HG03095 (cell line): ENCODE data around the gene CXCR2.
"Not testable (repeated sequence)": the region's sequence is repeated elsewhere in the genome, so short reads cannot be mapped to it uniquely, and the experiment has no call there.

Source experiments
- ATAC-seq: cut with Tn5 transposase; IDR thresholded peaks from one replicate; pipeline ENCODE4 v1.9.1; 2021; ENCODE audit warnings: moderate library complexity; ENCODE audit not compliant: unreplicated experiment

Gene CXCR2

DNA sequence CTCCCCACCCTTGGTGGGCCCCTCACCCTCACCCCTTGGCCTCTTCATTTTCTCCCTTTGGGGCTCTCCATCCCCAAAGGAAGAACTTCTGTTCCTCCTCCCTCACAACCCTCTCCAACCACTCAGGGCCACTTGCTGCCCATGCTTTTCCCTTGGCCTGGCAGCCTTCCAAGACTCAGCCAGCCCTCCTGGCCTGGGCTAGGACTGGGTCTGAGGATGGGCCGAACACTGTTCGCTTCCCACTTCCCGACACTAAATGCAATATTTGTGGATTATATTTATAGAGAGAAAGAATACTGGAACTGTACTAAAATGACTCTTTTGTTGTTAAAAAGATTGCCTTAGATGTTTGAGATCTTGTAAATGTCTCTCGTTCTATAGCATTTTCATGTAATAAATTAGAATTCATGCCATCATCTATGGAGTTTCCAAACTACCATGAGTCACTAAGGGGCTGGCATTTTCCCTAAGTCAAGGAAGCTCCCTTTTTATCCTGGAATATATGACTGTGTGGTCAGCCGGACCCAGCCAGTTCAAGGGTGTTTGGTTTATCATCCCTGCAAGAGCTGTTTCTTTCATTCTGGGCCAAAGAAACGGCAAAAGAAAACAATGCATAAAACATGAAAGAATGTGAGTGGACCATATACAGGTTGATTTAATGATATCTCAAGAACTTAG, 3.8 kb downstream of the CXCR2 start:
- no peak for ATAC-seq

DNA sequence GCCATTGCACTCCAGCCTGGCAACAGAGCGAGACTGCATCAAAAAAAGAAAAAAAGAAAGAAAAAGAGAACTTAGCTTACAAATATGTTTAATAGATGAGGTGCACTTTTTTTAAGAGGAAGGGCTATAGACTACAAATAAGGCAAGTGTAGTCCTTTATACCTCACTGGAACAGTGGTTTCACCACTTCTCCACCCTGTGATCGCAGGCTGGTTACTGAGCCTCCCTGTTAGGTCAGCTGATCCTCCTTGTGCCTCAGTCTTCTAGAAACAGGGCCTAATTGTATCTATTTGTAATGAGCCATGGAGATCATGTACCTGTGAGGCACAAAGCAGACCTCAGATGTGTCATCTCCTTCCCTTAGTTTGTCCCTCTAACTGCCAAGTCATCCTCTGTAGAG, 4.5 kb downstream of the CXCR2 start:
- ATAC-seq, result no peak

DNA sequence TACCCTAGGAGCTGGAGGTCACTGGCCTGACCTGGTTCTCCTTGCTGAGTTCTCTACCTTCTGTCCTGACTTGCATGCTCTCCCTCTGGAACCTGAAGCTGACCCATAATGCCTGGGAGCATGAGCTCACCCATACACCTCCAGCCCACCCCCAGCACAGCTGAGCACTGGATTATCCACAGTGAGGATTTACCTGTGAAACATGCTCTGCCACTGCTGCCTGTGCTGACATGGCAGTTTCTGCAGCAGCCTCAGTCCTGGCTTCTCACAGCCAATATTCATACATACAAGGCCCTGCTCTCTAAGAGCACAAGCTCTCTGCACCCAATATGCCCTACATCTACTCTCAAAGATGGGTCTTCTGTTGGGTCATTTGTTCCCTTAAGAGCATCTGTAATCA, 5.0 kb downstream of the CXCR2 start:
- ATAC-seq, result no peak

DNA sequence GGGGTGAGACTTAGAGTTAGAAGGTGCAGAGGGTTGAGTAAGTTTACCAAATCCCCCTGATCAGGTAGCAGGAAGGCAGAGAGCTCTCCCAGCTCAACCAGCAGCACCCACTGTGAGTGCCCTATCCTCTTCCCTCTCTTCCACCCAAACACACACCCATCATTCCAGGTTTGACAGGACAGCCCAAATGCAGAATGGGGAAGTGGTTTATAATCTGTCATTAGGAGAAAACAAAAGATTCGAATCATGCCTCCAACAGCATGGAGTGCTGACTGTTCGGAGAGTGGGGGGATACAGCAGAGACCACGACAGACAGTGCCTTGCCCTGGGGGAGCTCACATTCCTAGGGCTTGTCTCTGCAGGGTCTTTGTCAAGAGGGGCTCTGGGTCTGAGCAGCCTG, 11.7 kb downstream of the CXCR2 start:
- no peak for ATAC-seq

DNA sequence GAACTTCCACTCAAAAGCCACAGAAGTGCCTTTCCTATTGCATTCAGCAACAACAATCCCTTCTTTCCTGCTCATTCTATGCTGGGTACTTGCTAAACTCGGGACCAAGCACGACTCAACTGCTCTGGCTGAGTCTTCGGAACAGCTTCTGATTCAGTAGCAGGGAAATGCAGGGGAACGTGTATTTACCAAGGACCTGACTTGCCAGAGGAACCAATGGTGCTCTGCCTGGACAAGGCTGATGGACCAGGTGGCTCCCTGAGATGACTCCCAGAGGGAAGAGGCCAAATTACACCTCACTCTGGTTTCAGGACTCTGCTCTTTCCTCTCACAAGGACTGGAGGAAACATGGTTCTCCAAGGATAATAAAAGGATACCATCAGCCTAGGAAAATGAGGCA, 12.2 kb downstream of the CXCR2 start:
- no peak for ATAC-seq

DNA sequence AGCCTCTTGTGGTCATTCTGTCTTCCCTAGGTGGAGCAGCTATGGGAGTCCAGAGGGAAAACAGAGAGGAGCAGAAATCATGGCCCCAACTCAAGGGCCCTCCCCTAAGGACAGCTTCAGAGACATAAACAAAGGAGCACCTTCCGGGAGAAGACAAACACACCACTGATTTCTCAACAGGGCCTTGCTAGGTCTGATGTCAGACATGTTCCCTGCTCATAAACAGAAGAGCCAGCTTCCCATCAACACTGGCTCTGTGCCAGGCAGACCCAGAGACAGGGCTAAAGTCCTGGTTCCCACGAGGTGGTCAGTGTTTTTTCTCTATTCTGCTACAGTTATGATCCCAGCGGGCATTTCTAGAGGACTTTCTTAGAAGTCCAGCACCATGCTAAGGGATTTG, 19.3 kb downstream of the CXCR2 start:
- no peak for ATAC-seq

DNA sequence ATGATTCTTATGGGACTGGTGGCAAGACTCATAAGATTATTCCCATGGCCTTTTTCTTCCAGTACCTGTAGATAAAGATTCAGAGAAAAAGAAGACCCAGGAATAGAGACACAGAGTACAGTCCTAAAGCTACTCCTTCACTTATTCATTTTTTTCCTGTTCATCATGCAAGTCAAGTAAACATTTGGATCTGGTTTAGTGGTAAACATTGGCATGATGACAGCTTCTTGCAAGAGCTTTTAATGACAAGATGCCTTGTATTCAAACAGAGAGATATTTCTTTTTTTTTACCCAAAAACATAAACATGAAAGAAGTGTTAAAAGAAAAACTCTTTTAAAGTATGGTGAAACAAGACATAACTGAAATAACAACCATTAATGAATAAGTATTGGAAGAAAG, 20.2 kb downstream of the CXCR2 start:
- ATAC-seq, result no peak

DNA sequence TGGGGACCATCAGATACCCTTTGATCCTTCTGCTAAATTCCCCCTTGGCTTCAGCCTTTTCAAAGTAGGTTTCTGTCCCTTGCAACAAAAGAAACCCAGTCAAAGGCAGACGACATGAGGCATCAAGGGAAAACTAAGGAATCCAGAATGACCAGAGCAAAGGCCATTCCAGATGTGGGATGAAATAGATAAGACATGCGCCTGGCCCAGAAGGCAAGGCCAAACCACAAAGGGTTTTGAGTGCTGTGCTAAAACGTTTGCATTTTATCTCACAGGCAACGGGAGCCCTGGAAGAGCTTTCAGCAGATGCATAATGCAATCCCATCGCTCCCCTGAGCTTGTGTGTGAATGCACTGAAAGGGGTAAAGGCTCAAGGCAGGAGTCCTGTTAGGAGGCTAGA, 23.3 kb downstream of the CXCR2 start:
- ATAC-seq, result no peak

DNA sequence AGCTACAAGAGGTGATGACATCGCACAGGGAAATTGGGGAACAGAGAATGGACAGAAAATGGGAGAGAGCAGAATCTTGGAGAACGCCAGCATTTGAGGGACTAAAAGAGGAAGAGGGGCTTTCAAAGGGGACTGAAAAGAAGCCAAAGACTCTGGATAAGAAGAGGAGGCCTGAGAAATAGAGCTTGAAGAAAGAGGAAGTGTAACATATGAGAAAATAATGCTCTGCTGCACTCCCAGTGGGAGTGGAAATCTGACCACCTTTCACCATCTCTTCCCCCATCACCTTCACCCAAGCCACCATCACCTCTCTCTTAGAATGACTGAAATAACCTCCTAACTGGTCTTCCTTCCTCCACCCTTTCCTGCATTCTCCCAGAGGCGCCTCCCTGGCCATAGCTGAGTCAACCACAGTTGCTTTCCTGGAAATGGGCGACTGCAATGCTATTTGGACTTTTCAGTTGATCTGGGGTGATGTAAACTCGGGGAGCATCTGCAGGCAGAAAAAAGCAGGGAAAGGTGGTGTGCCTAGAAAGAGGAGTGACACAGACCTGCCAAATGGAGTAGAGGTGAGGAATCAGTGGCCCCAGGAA, 24.1 kb downstream of the CXCR2 start:
- ATAC-seq, result no peak

DNA sequence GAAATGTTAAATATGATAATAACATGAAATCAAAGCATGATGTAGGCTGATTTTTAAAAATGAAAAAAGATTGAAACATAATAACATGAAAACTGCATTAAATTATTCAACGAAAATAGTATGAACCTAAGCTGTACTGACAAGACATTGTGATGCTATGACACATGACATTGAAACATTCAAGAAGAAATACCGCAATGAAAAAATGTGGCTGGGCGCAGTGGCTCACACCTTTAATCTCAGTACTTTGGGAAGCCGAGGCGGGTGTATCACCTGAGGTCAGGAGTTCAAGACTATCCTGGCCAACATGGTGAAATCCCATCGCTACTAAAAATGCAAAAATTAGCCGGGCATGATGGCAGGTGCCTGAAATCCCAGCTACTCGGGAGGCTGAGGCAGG, 26.3 kb downstream of the CXCR2 start:
- ATAC-seq, result no peak

DNA sequence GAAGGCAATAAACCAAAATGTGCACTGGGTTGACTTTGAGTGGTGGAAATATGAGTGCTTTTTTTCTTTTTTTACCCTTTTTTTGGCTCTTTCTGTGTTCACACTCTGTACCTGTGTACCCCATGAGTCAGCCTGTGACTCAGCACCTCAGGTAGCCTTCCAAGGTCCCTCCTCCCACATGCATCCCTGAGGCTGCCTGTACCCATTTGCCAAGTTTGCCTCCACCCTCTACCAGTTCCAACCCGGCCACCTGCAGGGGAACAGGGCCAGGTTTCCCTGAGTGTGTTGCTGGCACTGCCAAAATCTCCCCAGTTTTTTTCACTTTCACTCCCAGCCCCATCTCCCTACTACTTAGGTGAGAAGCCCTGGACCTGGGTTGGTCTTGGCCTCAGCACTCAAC, 26.9 kb downstream of the CXCR2 start:
- ATAC-seq, result no peak

DNA sequence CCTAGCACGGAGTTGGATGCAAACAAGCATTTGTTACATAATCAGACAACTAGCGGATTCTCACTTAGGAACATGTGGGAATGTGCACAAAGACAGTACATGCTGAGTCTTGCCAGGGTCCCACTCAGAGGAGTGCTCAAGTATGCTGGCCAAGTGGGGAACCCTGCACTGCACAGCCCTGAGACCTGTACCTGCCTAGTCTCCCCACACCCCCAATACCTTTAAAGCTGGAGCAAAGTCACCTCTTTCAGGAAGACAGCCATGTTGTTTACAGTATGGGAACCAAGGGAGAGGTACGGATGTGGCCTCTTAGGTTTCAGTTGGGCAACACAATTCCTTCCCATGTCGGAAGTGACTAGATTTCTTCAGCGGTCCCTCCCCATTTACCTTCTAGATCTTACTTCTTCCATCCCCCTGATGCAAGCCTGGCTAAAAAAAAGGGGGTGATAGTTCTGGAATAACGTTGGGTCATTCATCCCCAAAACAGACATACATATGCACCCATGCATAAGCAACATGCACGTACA, 30.2 kb downstream of the CXCR2 start:
- no peak for ATAC-seq

DNA sequence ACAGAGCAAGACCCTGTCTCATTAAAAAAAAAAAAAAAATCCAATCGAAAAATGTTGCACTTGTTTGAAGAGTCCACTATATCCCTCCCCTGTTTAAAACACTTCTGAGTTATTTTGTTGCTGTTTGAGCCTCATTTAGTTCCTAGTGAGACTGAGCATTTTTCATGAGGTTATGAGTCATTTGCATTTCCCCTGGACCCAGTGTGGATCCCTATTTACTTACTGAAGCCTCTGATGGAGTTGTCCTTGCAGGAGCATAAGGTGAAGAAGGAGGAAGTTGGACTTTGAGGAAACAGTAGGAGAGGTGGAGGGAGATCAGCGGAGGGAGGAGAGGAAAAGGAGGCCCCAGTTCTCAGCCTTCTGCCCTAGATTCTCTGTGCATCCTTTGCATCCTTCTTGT, 35.8 kb downstream of the CXCR2 start:
- no peak for ATAC-seq

DNA sequence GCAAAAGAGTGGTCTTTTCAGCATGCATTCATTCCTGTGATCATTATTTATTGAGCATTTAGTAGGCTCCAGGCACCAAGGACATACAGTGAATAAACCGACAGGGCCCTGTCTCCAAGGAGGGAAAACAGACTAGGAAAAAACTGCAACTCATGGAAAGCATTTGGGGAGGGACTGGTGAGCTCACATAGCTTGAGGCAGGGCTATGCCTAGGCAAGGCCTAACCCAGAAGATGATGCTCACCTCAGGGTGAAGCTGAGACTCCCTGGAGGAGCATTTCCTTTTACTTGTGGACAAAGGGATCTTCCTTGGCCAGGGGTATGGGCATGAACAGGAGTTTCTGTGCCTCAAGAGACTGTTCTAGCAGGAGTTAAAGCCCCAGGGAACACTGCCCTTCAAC, 37.0 kb downstream of the CXCR2 start:
- ATAC-seq, result no peak

DNA sequence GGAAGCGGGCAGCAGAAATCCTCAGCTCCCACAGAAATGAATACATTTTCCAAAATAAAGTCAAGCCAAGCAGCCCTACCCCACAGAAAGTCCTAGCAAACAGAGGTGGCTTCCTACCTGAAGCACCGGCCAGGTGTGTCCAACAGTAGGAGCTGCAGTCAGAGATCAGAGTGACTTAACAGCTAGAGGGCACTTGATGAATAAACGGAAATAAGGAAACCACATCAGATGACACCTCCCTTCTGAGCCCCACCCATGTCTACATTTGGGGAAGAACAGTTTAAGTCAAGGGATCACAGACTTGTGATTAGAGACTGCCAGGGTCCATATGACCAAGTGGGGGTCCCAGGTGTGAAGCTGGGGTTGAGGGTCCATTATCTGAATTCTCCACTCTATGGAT, 41.0 kb downstream of the CXCR2 start, which contains the start of gene CXCR1:
CXCR1 (minus strand) TSS at position 172 of the 400 bp plus-strand sequence. CDS start 1,751 bp downstream, outside the sequence.
- no peak for ATAC-seq

DNA sequence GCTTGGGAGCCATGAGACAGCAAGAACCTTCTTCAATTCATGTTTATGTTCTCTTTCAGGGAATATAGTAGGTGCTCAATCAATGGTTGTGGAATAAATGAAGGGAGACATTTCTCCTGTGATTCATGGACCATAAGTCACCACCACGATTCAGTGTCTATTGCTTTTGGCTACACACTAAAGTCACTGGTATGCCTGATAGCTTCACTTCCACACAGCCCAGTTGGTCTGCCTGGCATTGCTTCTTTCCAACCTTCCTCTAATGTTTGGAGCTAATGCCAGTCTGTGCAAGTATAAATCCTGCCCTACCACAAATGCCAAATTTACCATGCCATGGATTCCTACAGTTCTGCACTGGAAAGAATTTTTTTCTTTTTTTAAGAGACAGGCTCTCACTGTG, 42.2 kb downstream of the CXCR2 start:
- ATAC-seq, result no peak

DNA sequence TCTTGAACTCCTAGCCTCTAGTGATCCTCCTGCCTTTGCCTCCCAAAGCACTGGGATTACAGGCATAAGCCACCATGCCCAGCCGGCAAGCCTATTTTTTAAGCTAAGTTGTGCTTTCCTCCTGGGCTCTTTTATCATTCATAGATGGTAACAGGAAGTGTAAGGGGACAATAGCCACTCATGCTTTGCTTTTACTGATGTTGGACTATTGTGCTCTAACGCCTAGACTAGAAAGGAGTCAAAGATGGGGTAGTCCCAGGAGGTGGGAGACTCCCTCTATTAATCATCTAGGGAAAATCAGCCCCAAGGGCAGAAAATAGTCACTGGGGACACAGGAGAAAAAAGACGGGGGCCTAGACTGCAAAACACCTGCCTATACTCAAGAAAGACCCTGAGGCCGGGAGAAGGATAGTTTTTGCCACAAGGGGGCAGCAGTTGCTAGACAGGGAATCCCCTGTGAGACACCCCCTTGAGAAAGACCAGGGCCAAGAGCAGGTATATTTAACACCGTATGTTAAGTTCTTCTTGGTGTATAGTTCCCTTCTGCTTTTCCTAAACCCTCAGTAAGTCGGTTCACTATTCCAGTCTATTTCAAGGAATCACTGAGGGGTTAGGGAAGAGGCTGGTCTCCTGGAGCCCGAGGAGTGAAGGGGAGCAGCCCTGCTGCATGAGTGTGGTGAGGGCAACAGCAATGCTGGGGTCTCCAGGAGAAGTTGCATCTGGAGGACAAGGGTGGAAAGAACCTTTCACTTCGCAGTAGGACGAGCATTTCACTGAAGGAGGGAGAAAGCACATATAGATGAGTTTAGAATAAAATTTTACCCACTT, 43.0 kb downstream of the CXCR2 start:
- ATAC-seq, result no peak

DNA sequence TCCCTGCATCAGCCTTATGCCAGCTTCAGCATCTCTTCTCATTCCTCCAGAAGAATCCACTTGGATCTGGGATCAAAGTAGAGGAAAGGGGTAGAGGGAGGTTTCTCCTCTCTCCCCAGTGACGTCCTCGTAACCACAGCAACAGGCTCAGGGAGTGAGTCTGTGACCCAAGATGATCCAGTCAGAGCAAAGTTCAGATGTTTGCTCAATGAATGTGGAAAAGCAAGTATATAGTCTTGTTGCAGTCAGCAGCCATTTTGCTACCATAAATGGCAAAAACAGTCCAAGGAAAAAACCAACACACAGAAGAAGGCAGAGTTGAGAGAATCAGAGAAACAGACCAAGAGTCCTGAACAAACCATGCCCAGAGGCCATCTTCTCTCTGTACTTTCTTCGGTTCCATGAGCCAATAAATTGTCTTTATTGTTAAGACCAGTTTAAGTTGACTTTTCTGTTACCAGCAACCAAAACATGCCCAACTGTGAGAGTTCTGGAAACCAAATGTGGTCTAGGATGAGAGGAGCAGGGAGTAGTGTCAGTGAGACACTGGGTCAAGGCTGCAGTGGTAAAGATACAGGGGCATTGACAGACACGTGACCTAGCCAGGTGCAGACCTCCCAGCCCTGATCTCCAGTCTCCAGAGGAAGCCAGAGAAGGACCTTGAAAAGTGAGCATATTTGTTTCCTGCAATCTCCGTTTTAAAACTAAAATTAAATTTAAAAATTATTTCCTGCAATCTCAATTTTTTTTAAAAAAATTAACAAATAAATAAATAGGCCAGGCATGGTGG, 44.1 kb downstream of the CXCR2 start:
- ATAC-seq, result no peak

DNA sequence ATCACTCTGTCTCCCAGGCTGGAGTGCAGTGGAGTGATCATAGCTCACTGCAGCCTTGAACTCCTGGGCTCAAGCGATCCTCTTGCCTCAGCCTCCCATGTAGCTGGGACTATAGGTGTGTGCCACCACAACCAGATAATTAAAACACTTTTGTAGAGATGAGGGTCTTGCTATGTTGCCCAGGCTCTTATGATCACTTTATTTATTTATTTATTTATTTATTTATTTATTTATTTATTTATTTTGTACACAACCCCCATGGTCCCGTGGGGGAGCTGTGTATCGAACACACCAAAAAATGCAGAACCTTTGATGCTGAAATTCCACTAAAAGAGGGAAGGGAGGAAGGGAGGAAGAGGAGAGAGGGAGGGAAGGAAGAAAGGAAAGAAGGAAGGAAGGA, 45.9 kb downstream of the CXCR2 start:
- ATAC-seq, result not testable (repeated sequence)

DNA sequence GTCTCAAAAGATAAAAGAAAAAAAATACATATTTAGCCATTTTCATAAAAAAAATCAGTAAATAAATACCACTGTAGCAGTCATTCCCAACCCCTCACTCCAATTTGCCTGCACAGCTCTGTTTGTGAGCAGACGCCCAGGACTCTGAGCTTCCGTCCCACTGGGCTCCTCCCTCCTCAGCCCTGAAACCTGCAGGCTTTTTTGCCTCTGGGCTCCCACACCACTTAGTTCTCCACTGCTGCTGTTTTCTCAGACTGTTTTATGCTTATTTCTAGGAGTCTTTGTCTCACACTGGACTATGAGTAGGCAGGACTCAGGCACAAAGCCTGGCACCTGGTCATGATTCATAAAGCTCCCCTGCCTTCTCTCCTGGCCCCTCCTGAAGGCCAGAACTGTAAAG, 47.0 kb downstream of the CXCR2 start:
- no peak for ATAC-seq

DNA sequence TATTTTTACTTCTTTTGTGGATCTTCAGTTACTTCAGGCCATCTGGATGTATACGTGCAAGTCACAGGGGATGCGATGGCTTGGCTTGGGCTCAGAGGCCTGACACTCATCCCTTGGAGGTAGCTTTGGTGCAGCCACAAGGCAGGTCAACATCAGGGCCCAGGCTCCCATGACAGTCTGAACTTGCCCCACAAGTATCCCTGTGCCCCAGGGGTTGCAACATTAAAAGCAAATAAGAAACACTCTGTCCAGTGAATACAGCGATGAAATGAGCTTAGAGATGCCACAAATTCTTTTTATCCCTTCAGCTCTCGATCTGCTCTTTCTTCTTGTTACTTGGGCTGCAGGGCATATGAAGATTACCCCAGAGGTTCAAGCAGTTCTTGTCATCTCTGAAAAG, 54.0 kb downstream of the CXCR2 start:
- no peak for ATAC-seq
